Measurements from ENCODE around the gene LRRC1. TPM values are rescaled to one million over a fixed set of nuclear protein-coding genes. Genes with fewer than 3 reads are reported as not detected.
"Not testable (repeated sequence)": the region's sequence is repeated elsewhere in the genome, so short reads cannot be mapped to it uniquely, and the experiment has no call there.

LRRC1 gene
- total and polyA plus RNA-seq, 7 experiments from 2014 or later = 1.2 to 3.6 (median 2.0) TPM

DNA sequence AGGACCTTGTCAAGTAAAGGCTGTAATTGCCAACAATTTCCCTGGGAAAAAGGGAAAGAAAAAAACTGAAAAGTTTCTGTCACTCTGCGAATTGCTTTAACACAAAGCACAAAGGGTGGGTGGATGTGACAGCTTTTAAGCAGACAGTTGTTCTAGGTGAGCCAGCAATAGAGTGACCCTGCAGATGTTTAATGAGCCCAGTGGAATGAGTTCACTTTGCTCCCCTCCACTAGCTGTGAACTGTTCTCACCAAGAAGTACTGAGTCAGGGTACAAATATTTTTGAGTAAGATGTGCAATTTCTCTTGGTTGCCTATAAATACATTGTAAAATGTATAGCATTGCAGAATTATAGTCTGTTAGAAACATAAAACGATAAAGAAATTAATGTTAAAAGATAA lies 26.2 kb upstream of the LRRC1 start:
- no peaks in the 10 kb centered on the region for H3K9me3 ChIP-seq (ENCODE audit: control insufficient read depth in 2 of 3, low read length in 3 of 3)
- POLR2A ChIA-PET = no interaction called here
- no peaks in the 10 kb centered on the region for H3K4me1 ChIP-seq (ENCODE audit: control insufficient read depth in 2 of 2, insufficient read depth in 2 of 2, low read length in 2 of 2)
- no peaks in the 10 kb centered on the region for H3K4me1 Mint-ChIP-seq
- no peak overlapping the region for H3K4me3 Mint-ChIP-seq
- no peaks in the 10 kb centered on the region for H3K27me3 ChIP-seq (ENCODE audit: control insufficient read depth in 2 of 2, insufficient read depth in 2 of 2, low read length in 2 of 2)
- no peak overlapping the region for H3K27ac Mint-ChIP-seq
- peaks cover 10 to 27% (median 15%) of the 10 kb centered on the region in 5 donors for H3K27me3 Mint-ChIP-seq
- no peak overlapping the region for H3K27ac ChIP-seq (ENCODE audit: low read depth, low read length)
- CTCF ChIA-PET = no interaction called here
- H3K4me3 ChIP-seq (ENCODE audit: low read length) = no peak overlapping the region
- DNase-seq (no peak), ATAC-seq (no peak)
- peaks cover 0 to 2% (median under 1%) of the 10 kb centered on the region in 11 donors for H3K9me3 Mint-ChIP-seq
- H3K36me3 Mint-ChIP-seq = peaks cover 0 to 6% (median 0%) of the 10 kb centered on the region in 5 donors
- intact Hi-C loops (cut with micrococcal nuclease) = no loop called here
- H3K36me3 ChIP-seq (ENCODE audit: control insufficient read depth in 2 of 3, insufficient read depth in 3 of 3, low read length in 3 of 3) = no peaks in the 10 kb centered on the region

DNA sequence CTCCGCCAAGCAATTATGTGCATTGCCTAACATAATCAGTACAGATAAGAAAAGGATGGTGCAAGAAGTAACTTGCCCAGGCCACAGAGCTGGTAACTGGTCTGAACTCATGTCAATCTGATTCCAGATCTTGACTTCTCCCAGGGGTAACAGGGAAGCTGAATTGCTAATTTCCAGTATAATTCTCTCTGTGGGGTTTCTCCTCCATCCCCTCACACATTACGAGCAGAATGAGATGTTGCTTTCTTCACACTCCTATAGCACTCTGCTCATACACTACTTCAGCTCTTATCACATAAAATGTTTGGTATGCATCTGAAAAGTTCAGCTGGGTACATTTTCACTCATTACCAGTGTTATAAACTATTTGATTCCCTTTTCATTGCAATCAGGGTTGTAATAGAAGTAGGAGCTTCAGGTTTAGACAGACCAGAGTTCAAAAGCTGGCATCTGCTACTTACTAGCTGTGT lies 24.0 kb upstream of the LRRC1 start:
- Histone ChIP-seq H3K27me3 (ENCODE audit: control insufficient read depth in 2 of 2, insufficient read depth in 2 of 2, low read length in 2 of 2) (no peaks in the 10 kb centered on the region), H3K4me1 (ENCODE audit: control insufficient read depth in 2 of 2, insufficient read depth in 2 of 2, low read length in 2 of 2) (no peaks in the 10 kb centered on the region), H3K9me3 (ENCODE audit: control insufficient read depth in 2 of 3, low read length in 3 of 3) (no peaks in the 10 kb centered on the region), H3K4me3 (ENCODE audit: low read length) (no peak overlapping the region), H3K36me3 (ENCODE audit: control insufficient read depth in 2 of 3, insufficient read depth in 3 of 3, low read length in 3 of 3) (no peaks in the 10 kb centered on the region), H3K27ac (ENCODE audit: low read depth, low read length) (no peak overlapping the region)
- H3K4me3 Mint-ChIP-seq = no peak overlapping the region
- CTCF ChIA-PET = interaction anchor here (0.6 kb wide), 1 partner anchor 279 kb away, joined by 3 read pairs; no protein-coding TSS in a partner anchor
- POLR2A ChIA-PET = no interaction called here
- ATAC-seq (no peak), DNase-seq (no peak)
- no peaks in the 10 kb centered on the region for H3K4me1 Mint-ChIP-seq
- no peak overlapping the region for H3K27ac Mint-ChIP-seq
- H3K36me3 Mint-ChIP-seq = peaks cover 0 to 5% (median 0%) of the 10 kb centered on the region in 5 donors
- peaks cover 0 to 15% (median under 1%) of the 10 kb centered on the region in 11 donors for H3K9me3 Mint-ChIP-seq
- intact Hi-C loops (cut with micrococcal nuclease) = no loop called here
- H3K27me3 Mint-ChIP-seq = peaks cover 9 to 13% (median 10%) of the 10 kb centered on the region in 5 donors

DNA sequence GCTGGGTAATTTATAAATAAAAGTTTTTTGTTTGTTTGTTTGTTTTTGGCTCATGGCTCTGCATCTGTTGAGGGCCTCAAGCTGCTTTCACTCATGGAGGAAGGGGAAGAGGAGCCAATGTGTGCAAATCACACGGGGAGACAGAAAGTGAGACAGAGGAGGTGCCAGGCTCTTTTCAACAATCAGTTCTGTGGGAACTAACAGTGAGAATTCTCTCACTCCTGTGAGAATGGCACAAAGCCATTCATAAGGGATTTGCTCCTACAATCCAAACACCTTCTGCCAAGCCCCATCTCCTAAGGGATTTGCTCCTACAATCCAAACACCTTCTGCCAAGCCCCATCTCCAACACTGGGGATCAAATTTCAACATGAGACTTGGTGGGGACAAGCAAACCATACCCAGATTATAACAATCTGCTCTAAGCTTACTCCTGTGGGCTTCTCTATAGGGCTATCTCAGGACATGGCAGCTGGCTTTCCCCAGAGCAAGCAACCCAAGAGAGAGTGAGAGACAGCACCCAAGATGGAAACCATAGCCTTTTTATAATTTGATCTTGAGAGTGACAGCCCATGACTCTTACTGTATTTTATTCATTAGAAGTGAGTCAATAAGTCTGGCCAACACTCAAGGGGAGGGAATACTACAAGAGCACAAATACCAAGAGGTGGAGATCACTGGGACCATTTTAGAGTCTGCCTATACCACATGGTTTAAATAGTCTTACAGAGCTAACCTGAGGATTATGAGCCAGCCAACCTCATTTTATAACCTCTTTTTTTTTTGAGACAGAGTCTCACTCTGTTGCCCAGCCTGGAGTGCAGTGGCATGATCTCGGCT lies 22.8 kb upstream of the LRRC1 start:
- ATAC-seq (no peak), DNase-seq (no peak)
- Mint-ChIP-seq H3K9me3 (peaks cover 0 to 18% (median 3%) of the 10 kb centered on the region in 11 donors), H3K4me3 (no peak overlapping the region), H3K27ac (no peak overlapping the region), H3K4me1 (no peaks in the 10 kb centered on the region), H3K27me3 (peaks cover 4 to 10% (median 7%) of the 10 kb centered on the region in 5 donors), H3K36me3 (peaks cover 0 to 5% (median 0%) of the 10 kb centered on the region in 5 donors)
- no peaks in the 10 kb centered on the region for H3K4me1 ChIP-seq (ENCODE audit: control insufficient read depth in 2 of 2, insufficient read depth in 2 of 2, low read length in 2 of 2)
- POLR2A ChIA-PET = no interaction called here
- no peak overlapping the region for H3K4me3 ChIP-seq (ENCODE audit: low read length)
- H3K27ac ChIP-seq (ENCODE audit: low read depth, low read length) = no peak overlapping the region
- H3K27me3 ChIP-seq (ENCODE audit: control insufficient read depth in 2 of 2, insufficient read depth in 2 of 2, low read length in 2 of 2) = no peaks in the 10 kb centered on the region
- H3K36me3 ChIP-seq (ENCODE audit: control insufficient read depth in 2 of 3, insufficient read depth in 3 of 3, low read length in 3 of 3) = no peaks in the 10 kb centered on the region
- H3K9me3 ChIP-seq (ENCODE audit: control insufficient read depth in 2 of 3, low read length in 3 of 3) = no peaks in the 10 kb centered on the region
- intact Hi-C loops (cut with micrococcal nuclease) = no loop called here
- CTCF ChIA-PET = no interaction called here

DNA sequence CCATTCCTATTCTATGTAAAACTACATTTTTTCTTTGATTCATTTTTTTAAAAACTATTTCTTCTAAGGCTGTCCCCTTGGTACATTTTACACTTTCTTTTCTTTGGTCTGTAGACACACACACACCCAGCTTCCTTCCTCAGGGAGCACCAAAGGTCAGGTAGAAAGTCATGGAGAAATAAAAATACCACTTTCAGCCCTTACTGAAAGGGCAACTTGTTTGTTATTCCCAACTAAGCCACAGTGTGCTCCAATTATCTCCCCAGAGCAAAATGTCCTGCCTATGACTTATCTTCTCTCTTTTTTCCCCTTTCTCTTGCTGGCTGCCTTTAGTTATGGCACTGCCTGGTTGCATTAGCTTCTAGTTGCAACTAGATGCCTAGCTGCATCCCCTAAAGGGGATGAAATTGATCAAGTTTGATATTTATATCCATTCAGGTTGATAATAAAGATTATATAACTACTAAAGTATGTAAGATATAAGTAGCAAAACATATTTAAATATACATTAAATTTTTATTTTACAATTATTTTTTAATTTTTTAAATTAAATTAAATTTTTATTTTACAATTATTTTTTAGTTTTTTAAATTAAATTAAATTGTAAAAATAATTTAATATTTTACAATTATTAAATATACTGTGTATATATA lies 21.6 kb upstream of the LRRC1 start:
- intact Hi-C loops (cut with micrococcal nuclease) = no loop called here
- H3K36me3 ChIP-seq (ENCODE audit: control insufficient read depth in 2 of 3, insufficient read depth in 3 of 3, low read length in 3 of 3) = no peaks in the 10 kb centered on the region
- Mint-ChIP-seq H3K36me3 (peaks cover 0 to 5% (median 0%) of the 10 kb centered on the region in 5 donors), H3K4me1 (no peaks in the 10 kb centered on the region), H3K27me3 (peaks cover 4 to 10% (median 8%) of the 10 kb centered on the region in 5 donors), H3K27ac (no peak overlapping the region), H3K9me3 (peaks cover 0 to 18% (median 3%) of the 10 kb centered on the region in 11 donors), H3K4me3 (no peak overlapping the region)
- DNase-seq (no peak), ATAC-seq (no peak)
- ChIA-PET POLR2A (no interaction called here), CTCF (no interaction called here)
- no peaks in the 10 kb centered on the region for H3K9me3 ChIP-seq (ENCODE audit: control insufficient read depth in 2 of 3, low read length in 3 of 3)
- H3K27me3 ChIP-seq (ENCODE audit: control insufficient read depth in 2 of 2, insufficient read depth in 2 of 2, low read length in 2 of 2) = no peaks in the 10 kb centered on the region
- no peak overlapping the region for H3K27ac ChIP-seq (ENCODE audit: low read depth, low read length)
- no peak overlapping the region for H3K4me3 ChIP-seq (ENCODE audit: low read length)
- no peaks in the 10 kb centered on the region for H3K4me1 ChIP-seq (ENCODE audit: control insufficient read depth in 2 of 2, insufficient read depth in 2 of 2, low read length in 2 of 2)

DNA sequence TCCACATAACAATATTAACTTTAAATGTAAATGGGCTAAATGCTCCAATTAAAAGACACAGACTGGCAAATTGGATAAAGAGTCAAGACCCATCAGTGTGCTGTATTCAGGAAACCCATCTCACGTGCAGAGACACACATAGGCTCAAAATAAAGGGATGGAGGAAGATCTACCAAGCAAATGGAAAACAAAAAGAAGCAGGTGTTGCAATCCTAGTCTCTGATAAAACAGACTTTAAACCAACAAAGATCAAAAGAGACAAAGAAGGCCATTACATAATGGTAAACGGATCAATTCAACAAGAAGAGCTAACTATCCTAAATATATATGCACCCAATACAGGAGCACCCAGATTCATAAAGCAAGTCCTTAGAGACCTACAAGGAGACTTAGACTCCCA lies 18.7 kb upstream of the LRRC1 start:
- peaks cover 4 to 19% (median 8%) of the 10 kb centered on the region in 5 donors for H3K27me3 Mint-ChIP-seq

DNA sequence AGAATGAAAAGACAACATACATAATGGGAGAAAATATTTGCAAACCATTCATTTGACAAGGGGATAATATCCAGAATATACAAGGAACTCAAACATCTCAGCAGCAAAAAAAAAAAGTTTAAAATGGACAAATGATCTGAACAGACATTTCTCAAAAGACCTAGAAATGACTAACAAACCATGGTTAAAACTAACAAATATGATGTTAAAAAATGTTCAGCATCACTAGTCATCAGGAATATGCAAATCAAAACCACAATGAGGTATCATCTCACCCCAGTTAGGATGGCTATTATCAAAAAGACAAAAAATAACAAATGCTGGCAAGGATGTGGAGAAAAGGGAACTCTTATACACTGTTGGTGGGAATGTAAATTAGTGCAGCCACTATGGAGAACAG lies 9.8 kb upstream of the LRRC1 start:
- CTCF ChIA-PET = not testable (repeated sequence)

More for the DNA sequence above, 18.7 kb upstream of the LRRC1 start:
- DNase-seq; H3K27ac Mint-ChIP-seq; intact Hi-C loops (cut with micrococcal nuclease); CTCF ChIA-PET; H3K27me3 ChIP-seq (ENCODE audit: control insufficient read depth in 2 of 2, insufficient read depth in 2 of 2, low read length in 2 of 2); ATAC-seq; H3K4me3 Mint-ChIP-seq; H3K4me1 ChIP-seq (ENCODE audit: control insufficient read depth in 2 of 2, insufficient read depth in 2 of 2, low read length in 2 of 2); H3K4me1 Mint-ChIP-seq; H3K9me3 ChIP-seq (ENCODE audit: control insufficient read depth in 2 of 3, low read length in 3 of 3); H3K4me3 ChIP-seq (ENCODE audit: low read length); H3K27ac ChIP-seq (ENCODE audit: low read depth, low read length); POLR2A ChIA-PET; H3K36me3 ChIP-seq (ENCODE audit: control insufficient read depth in 2 of 3, insufficient read depth in 3 of 3, low read length in 3 of 3): not testable (repeated sequence)
- H3K36me3 Mint-ChIP-seq = peaks cover 0 to 11% (median 4%) of the 10 kb centered on the region in 5 donors
- peaks cover 0 to 24% (median 7%) of the 10 kb centered on the region in 11 donors for H3K9me3 Mint-ChIP-seq

More for the DNA sequence above, 9.8 kb upstream of the LRRC1 start:
- H3K4me3 ChIP-seq (ENCODE audit: low read length); H3K4me1 Mint-ChIP-seq; intact Hi-C loops (cut with micrococcal nuclease); H3K9me3 ChIP-seq (ENCODE audit: control insufficient read depth in 2 of 3, low read length in 3 of 3); POLR2A ChIA-PET; H3K4me3 Mint-ChIP-seq; H3K4me1 ChIP-seq (ENCODE audit: control insufficient read depth in 2 of 2, insufficient read depth in 2 of 2, low read length in 2 of 2); H3K27ac ChIP-seq (ENCODE audit: low read depth, low read length); H3K27ac Mint-ChIP-seq; H3K27me3 ChIP-seq (ENCODE audit: control insufficient read depth in 2 of 2, insufficient read depth in 2 of 2, low read length in 2 of 2); DNase-seq; H3K36me3 ChIP-seq (ENCODE audit: control insufficient read depth in 2 of 3, insufficient read depth in 3 of 3, low read length in 3 of 3); ATAC-seq: not testable (repeated sequence)
- Mint-ChIP-seq H3K9me3 (peaks cover 0 to 53% (median 22%) of the 10 kb centered on the region in 11 donors), H3K36me3 (peaks cover 0 to 11% (median 8%) of the 10 kb centered on the region in 5 donors), H3K27me3 (peaks cover 4 to 51% (median 36%) of the 10 kb centered on the region in 5 donors)

All from naive thymus-derived CD4-positive, alpha-beta T cell (primary cell).